Measurements from ENCODE around the gene CRABP1.

DNA sequence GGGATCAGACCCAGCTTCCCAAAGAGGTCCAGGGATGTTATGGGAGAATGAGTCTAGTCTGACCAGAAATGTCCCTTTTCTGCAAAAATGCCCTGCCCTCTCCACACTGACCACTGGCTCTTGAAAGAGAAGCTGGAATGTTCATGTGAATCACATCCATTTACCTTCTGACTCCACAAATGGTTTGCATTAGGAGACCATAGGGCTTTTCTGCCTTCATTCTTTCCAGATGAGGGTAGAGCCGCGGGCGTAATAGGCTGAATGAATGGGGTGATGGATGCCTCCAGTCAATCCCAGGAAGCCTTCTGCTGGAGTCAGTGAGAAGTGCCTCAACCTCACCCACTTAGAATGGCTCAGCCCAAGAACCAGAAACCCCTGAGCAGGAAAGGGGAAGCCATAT is 50.7 kb downstream of the CRABP1 start:
- no peak for TF ChIP-seq POLR2A (IDR thresholded peaks at IDR 0.05; ENCODE audit: low read length)
- TF ChIP-seq KDM1A (IDR thresholded peaks at IDR 0.05; ENCODE audit: low read depth): no peak
- TF ChIP-seq, protein P1, sequence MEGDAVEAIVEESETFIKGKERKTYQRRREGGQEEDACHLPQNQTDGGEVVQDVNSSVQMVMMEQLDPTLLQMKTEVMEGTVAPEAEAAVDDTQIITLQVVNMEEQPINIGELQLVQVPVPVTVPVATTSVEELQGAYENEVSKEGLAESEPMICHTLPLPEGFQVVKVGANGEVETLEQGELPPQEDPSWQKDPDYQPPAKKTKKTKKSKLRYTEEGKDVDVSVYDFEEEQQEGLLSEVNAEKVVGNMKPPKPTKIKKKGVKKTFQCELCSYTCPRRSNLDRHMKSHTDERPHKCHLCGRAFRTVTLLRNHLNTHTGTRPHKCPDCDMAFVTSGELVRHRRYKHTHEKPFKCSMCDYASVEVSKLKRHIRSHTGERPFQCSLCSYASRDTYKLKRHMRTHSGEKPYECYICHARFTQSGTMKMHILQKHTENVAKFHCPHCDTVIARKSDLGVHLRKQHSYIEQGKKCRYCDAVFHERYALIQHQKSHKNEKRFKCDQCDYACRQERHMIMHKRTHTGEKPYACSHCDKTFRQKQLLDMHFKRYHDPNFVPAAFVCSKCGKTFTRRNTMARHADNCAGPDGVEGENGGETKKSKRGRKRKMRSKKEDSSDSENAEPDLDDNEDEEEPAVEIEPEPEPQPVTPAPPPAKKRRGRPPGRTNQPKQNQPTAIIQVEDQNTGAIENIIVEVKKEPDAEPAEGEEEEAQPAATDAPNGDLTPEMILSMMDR (IDR thresholded peaks at IDR 0.05): no peak
- no peak for TF ChIP-seq SREBF2 (IDR thresholded peaks at IDR 0.05)
- no peak for TF ChIP-seq SMC3 (IDR thresholded peaks at IDR 0.05)
- TF ChIP-seq FOSL2 (IDR thresholded peaks at IDR 0.05): no peak
- TF ChIP-seq FOSL2 (CRISPR knock-in tag; IDR thresholded peaks at IDR 0.05): no peak
- no peak for TF ChIP-seq TP53 (CRISPR knock-in tag; IDR thresholded peaks at IDR 0.05)
- TF ChIP-seq RAD21 (conservative IDR thresholded peaks at IDR 0.05 in 1 of 2, IDR thresholded peaks at IDR 0.05 in 1 of 2): no peak
- no peak for TF ChIP-seq NFE2L2 (conservative IDR thresholded peaks at IDR 0.05; ENCODE audit: low read length)
- TF ChIP-seq, protein P2, sequence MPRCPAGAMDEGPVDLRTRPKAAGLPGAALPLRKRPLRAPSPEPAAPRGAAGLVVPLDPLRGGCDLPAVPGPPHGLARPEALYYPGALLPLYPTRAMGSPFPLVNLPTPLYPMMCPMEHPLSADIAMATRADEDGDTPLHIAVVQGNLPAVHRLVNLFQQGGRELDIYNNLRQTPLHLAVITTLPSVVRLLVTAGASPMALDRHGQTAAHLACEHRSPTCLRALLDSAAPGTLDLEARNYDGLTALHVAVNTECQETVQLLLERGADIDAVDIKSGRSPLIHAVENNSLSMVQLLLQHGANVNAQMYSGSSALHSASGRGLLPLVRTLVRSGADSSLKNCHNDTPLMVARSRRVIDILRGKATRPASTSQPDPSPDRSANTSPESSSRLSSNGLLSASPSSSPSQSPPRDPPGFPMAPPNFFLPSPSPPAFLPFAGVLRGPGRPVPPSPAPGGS (IDR thresholded peaks at IDR 0.05): no peak
- no peak for TF ChIP-seq ZFP36 (IDR thresholded peaks at IDR 0.05; ENCODE audit: borderline replicate concordance, partially characterized antibody)
- no peak for TF ChIP-seq EP300 (IDR thresholded peaks at IDR 0.05)
- TF ChIP-seq, protein P3, sequence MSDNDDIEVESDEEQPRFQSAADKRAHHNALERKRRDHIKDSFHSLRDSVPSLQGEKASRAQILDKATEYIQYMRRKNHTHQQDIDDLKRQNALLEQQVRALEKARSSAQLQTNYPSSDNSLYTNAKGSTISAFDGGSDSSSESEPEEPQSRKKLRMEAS (IDR thresholded peaks at IDR 0.05): no peak
